ENCODE measurements around the gene SLC38A3.

DNA sequence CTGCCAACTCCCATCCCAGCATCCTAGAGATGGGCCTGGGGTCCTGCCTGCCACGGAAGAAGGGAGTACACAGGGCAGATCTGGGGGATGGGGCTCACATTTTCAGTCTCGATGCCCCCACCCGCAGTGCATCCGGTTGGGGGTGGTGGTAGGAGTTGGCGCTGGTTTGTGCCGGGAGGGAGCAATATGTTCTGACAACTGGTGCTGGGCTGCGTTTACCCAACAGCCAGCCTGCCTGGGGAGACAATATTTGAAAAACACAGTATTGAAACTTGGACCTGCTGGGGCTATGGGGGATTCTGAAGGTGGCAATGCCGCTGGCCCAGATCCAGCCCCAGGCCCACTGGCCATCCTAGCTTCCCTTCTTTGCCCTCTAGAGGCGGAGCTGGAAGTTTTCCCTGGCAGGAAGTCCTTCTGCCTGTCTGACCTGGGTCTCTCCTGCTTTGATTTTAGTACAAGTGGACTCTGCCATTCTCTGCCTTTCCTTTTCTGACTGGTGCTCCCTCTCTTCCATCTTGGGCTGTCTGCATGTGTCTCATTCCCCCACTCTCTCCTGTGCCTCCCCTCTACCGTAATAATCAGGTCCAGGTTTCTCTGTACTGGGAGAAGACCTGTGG, 46.4 kb upstream of the SLC38A3 start:
- TF ChIP-seq POLR2A (IDR thresholded peaks at IDR 0.05) = no peak
- TF ChIP-seq, protein P1, sequence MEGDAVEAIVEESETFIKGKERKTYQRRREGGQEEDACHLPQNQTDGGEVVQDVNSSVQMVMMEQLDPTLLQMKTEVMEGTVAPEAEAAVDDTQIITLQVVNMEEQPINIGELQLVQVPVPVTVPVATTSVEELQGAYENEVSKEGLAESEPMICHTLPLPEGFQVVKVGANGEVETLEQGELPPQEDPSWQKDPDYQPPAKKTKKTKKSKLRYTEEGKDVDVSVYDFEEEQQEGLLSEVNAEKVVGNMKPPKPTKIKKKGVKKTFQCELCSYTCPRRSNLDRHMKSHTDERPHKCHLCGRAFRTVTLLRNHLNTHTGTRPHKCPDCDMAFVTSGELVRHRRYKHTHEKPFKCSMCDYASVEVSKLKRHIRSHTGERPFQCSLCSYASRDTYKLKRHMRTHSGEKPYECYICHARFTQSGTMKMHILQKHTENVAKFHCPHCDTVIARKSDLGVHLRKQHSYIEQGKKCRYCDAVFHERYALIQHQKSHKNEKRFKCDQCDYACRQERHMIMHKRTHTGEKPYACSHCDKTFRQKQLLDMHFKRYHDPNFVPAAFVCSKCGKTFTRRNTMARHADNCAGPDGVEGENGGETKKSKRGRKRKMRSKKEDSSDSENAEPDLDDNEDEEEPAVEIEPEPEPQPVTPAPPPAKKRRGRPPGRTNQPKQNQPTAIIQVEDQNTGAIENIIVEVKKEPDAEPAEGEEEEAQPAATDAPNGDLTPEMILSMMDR (IDR thresholded peaks at IDR 0.05) = peak in 1 of 6 experiments; percentile 45

All from esophagus squamous epithelium (tissue), 4 donors.